Measurements from ENCODE around the gene APOB. TPM values are rescaled to one million over a fixed set of nuclear protein-coding genes. Genes with fewer than 3 reads are reported as not detected.

APOB gene
- total RNA-seq, 1 experiment from 2014 or later, result not detected

GRCh38 chr2:21003572-21004180 is 40.2 kb downstream of the APOB start:
- H3K79me2 ChIP-seq (ENCODE audit: low read length), result no peaks in the 10 kb centered on the region
- H3K36me3 ChIP-seq (ENCODE audit: low read depth, low read length), result no peaks in the 10 kb centered on the region
- intact Hi-C loops (cut with micrococcal nuclease), result no loop called here
- no peak for DNase-seq
- no peaks in the 10 kb centered on the region for H3K9me3 ChIP-seq (ENCODE audit: low read length)
- ATAC-seq, result no peak
- H3K4me2 ChIP-seq (ENCODE audit: low read length), result no peak overlapping the region
- POLR2A ChIA-PET (ENCODE audit: unreplicated experiment), result no interaction called here
- no peaks in the 10 kb centered on the region for H4K20me1 ChIP-seq (ENCODE audit: low read length)
- H3K27ac ChIP-seq (ENCODE audit: low read length), result no peak overlapping the region
- H3K9me2 ChIP-seq (replicated peaks; ENCODE audit: low read length), result no peaks in the 10 kb centered on the region
- CTCF ChIA-PET, result no interaction called here
- peaks cover 35% of the 10 kb centered on the region for H3K27me3 ChIP-seq (ENCODE audit: low read length)
- H2AFZ ChIP-seq (ENCODE audit: low read length), result no peak overlapping the region
- no peaks in the 10 kb centered on the region for H3K4me1 ChIP-seq (ENCODE audit: insufficient read depth, low read length)
- no peaks in the 10 kb centered on the region for H3F3A ChIP-seq (ENCODE audit: low read length, unreplicated experiment)
- no TSS peak for BruUV-seq (replicated peaks)
- H3K9ac ChIP-seq (ENCODE audit: low read length), result no peak overlapping the region
- TF ChIP-seq EZH2phosphoT487 (IDR thresholded peaks at IDR 0.05; ENCODE audit: borderline replicate concordance, low read length), result no peak
- TF ChIP-seq CTCF (conservative IDR thresholded peaks at IDR 0.05; ENCODE audit: low read depth, low read length), result no peak
- no peak for TF ChIP-seq EZH2 (IDR thresholded peaks at IDR 0.05; ENCODE audit: low read length, unreplicated experiment)
- no peak overlapping the region for H3K4me3 ChIP-seq (ENCODE audit: low read length)

GRCh38 chr2:21002814-21003192 is 41.1 kb downstream of the APOB start:
- no peaks in the 10 kb centered on the region for H3K9me2 ChIP-seq (replicated peaks; ENCODE audit: low read length)
- no peak for ATAC-seq
- H3K9me3 ChIP-seq (ENCODE audit: low read length), result no peaks in the 10 kb centered on the region
- no peaks in the 10 kb centered on the region for H4K20me1 ChIP-seq (ENCODE audit: low read length)
- no peak overlapping the region for H2AFZ ChIP-seq (ENCODE audit: low read length)
- CTCF ChIA-PET, result no interaction called here
- H3K36me3 ChIP-seq (ENCODE audit: low read depth, low read length), result no peaks in the 10 kb centered on the region
- no peak overlapping the region for H3K4me2 ChIP-seq (ENCODE audit: low read length)
- no peak overlapping the region for H3K9ac ChIP-seq (ENCODE audit: low read length)
- no peaks in the 10 kb centered on the region for H3K79me2 ChIP-seq (ENCODE audit: low read length)
- no peaks in the 10 kb centered on the region for H3K4me1 ChIP-seq (ENCODE audit: insufficient read depth, low read length)
- no peak for DNase-seq
- no peaks in the 10 kb centered on the region for H3F3A ChIP-seq (ENCODE audit: low read length, unreplicated experiment)
- H3K27me3 ChIP-seq (ENCODE audit: low read length), result peaks cover 28% of the 10 kb centered on the region
- no peak overlapping the region for H3K27ac ChIP-seq (ENCODE audit: low read length)
- POLR2A ChIA-PET (ENCODE audit: unreplicated experiment), result no interaction called here
- no TSS peak for BruUV-seq (replicated peaks)
- H3K4me3 ChIP-seq (ENCODE audit: low read length), result no peak overlapping the region
- intact Hi-C loops (cut with micrococcal nuclease), result no loop called here
- TF ChIP-seq CTCF (conservative IDR thresholded peaks at IDR 0.05; ENCODE audit: low read depth, low read length), result no peak
- TF ChIP-seq EZH2 (IDR thresholded peaks at IDR 0.05; ENCODE audit: low read length, unreplicated experiment), result no peak
- TF ChIP-seq EZH2phosphoT487 (IDR thresholded peaks at IDR 0.05; ENCODE audit: borderline replicate concordance, low read length), result no peak

GRCh38 chr2:21001988-21002813 is 41.7 kb downstream of the APOB start:
- H3K4me3 ChIP-seq (ENCODE audit: low read length), result no peak overlapping the region
- no peak overlapping the region for H3K4me2 ChIP-seq (ENCODE audit: low read length)
- H3K27ac ChIP-seq (ENCODE audit: low read length), result no peak overlapping the region
- POLR2A ChIA-PET (ENCODE audit: unreplicated experiment), result no interaction called here
- H3K9me3 ChIP-seq (ENCODE audit: low read length), result no peaks in the 10 kb centered on the region
- no peak for DNase-seq
- no peaks in the 10 kb centered on the region for H3K36me3 ChIP-seq (ENCODE audit: low read depth, low read length)
- H3K4me1 ChIP-seq (ENCODE audit: insufficient read depth, low read length), result no peaks in the 10 kb centered on the region
- H3K9ac ChIP-seq (ENCODE audit: low read length), result no peak overlapping the region
- intact Hi-C loops (cut with micrococcal nuclease), result no loop called here
- CTCF ChIA-PET, result no interaction called here
- peaks cover 22% of the 10 kb centered on the region for H3K27me3 ChIP-seq (ENCODE audit: low read length)
- no peaks in the 10 kb centered on the region for H4K20me1 ChIP-seq (ENCODE audit: low read length)
- no peaks in the 10 kb centered on the region for H3K79me2 ChIP-seq (ENCODE audit: low read length)
- no peaks in the 10 kb centered on the region for H3F3A ChIP-seq (ENCODE audit: low read length, unreplicated experiment)
- BruUV-seq (replicated peaks), result no TSS peak
- H3K9me2 ChIP-seq (replicated peaks; ENCODE audit: low read length), result no peaks in the 10 kb centered on the region
- ATAC-seq, result no peak
- no peak for TF ChIP-seq CTCF (conservative IDR thresholded peaks at IDR 0.05; ENCODE audit: low read depth, low read length)
- no peak for TF ChIP-seq EZH2 (IDR thresholded peaks at IDR 0.05; ENCODE audit: low read length, unreplicated experiment)
- TF ChIP-seq EZH2phosphoT487 (IDR thresholded peaks at IDR 0.05; ENCODE audit: borderline replicate concordance, low read length), result no peak
- no peak overlapping the region for H2AFZ ChIP-seq (ENCODE audit: low read length)

Measured in PC-3 (cell line).